T-helper 2 cell treated with Interferon-gamma antibody and Interleukin-4, amounts not matched to agents 5 μg/mL and 100 μg/mL, for 36 hours (primary cell): ENCODE measurements around the gene NAV2.
"Not testable (repeated sequence)": the region's sequence is repeated elsewhere in the genome, so short reads cannot be mapped to it uniquely, and the experiment has no call there.

Experiments used
- DNase-seq: peaks from one replicate; pipeline ENCODE4 v3.0.0; 2021; ENCODE audit warnings: low spot score
- H3K27ac Mint-ChIP-seq: one replicate; pipeline ENCODE4 v1.8.0; 2021; ENCODE audit warnings: mild to moderate bottlenecking, mixed read lengths
- H3K27me3 Mint-ChIP-seq: one replicate; pipeline ENCODE4 v1.8.0; 2021; ENCODE audit warnings: low read depth, mixed read lengths
- H3K36me3 Mint-ChIP-seq: one replicate; pipeline ENCODE4 v1.8.0; 2021; ENCODE audit warnings: low read depth, mixed read lengths
- H3K4me1 Mint-ChIP-seq: one replicate; pipeline ENCODE4 v1.8.0; 2021; ENCODE audit warnings: low read depth, mixed read lengths
- H3K4me3 Mint-ChIP-seq: one replicate; pipeline ENCODE4 v1.8.0; 2022; ENCODE audit warnings: mild to moderate bottlenecking, moderate library complexity, mixed read lengths
- H3K9me3 Mint-ChIP-seq: one replicate; pipeline ENCODE4 v1.8.0; 2021; ENCODE audit warnings: mixed read lengths

The NAV2 gene

GRCh38 chr11:20075627-20076026 lies 363.0 kb downstream of the NAV2 start:
- no peak overlapping the region for H3K27ac Mint-ChIP-seq
- H3K4me1 Mint-ChIP-seq, result no peaks in the 10 kb centered on the region

DNA sequence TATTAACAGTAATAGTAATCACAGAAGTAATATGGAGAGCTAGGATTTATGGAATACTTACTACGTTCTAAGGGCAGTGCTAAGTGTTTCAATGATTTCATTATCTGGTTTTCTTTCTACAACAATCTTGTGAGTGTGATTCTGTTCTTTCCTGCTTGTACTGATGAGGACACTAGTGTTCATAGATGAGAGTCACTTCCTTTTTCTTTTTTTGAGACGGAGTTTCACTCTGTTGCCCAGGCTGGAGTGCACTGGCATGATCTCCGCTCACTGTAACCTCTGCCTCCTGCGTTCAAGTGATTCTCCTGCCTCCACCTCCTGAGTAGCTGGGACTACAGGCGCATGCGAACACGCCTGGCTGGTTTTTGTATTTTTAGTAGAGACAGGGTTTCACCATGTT lies 366.2 kb downstream of the NAV2 start:
- H3K4me1 Mint-ChIP-seq, result peaks cover 4% of the 10 kb centered on the region
- no peaks in the 10 kb centered on the region for H3K36me3 Mint-ChIP-seq
- H3K4me3 Mint-ChIP-seq, result no peak overlapping the region
- H3K27me3 Mint-ChIP-seq, result peaks cover 6% of the 10 kb centered on the region
- H3K9me3 Mint-ChIP-seq, result no peaks in the 10 kb centered on the region
- no peak for DNase-seq
- no peak overlapping the region for H3K27ac Mint-ChIP-seq

More at GRCh38 chr11:20075627-20076026, 363.0 kb downstream of the NAV2 start:
- no peaks in the 10 kb centered on the region for H3K9me3 Mint-ChIP-seq
- no peak overlapping the region for H3K4me3 Mint-ChIP-seq
- no peak for DNase-seq
- H3K27me3 Mint-ChIP-seq, result peaks cover 5% of the 10 kb centered on the region
- no peaks in the 10 kb centered on the region for H3K36me3 Mint-ChIP-seq

GRCh38 chr11:20080032-20080685 lies 367.5 kb downstream of the NAV2 start:
- Mint-ChIP-seq H3K27ac (no peak overlapping the region), H3K27me3 (peaks cover 2% of the 10 kb centered on the region), H3K4me3 (no peak overlapping the region), H3K36me3 (no peaks in the 10 kb centered on the region), H3K4me1 (peaks cover 5% of the 10 kb centered on the region), H3K9me3 (no peaks in the 10 kb centered on the region)
- DNase-seq, result no peak

DNA sequence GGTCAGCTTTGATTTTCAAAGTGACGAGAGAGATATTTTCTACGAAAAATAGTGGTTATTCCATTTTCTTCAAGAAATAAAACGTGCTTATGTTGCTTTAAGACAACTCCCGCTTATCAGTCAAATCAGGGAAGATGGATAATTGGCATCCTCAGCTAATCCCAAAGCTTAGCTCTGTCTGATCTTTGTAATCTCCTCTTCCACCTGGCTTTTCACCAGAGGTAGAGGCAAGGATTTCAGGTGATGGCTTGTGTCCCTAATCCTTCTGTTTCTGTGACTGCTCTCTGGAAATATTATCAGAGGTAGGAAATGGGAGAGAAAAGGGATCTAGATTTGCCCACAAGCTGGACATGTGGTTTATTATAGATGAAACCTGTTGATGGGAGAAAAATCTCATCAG lies 368.7 kb downstream of the NAV2 start:
- H3K36me3 Mint-ChIP-seq, result no peaks in the 10 kb centered on the region
- peaks cover 2% of the 10 kb centered on the region for H3K27me3 Mint-ChIP-seq
- peaks cover 5% of the 10 kb centered on the region for H3K4me1 Mint-ChIP-seq
- H3K9me3 Mint-ChIP-seq, result no peaks in the 10 kb centered on the region
- no peak for DNase-seq
- H3K27ac Mint-ChIP-seq, result no peak overlapping the region
- no peak overlapping the region for H3K4me3 Mint-ChIP-seq

DNA sequence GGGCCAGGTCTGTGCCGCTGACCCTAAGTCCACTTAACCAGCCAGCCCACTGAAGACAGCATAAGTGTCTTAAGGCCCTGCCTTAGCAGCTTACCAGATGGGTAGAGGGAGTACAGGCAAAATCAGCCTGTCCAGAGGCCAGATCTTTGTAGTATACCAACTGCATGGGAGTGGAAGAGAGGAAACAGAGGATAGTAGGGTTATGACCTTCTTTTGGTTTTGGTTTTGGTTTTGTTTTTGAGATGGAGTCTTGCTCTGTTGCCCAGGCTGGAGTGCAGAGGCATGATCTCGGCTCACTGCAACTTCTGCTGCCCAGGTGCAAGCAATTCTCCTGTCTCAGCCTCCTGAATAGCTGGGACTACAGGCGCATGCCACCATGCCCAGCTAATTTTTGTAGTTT lies 371.2 kb downstream of the NAV2 start:
- not testable (repeated sequence) for H3K36me3 Mint-ChIP-seq, DNase-seq, H3K4me1 Mint-ChIP-seq, H3K27ac Mint-ChIP-seq, H3K27me3 Mint-ChIP-seq, H3K9me3 Mint-ChIP-seq, H3K4me3 Mint-ChIP-seq

- Mint-ChIP-seq H3K4me1 (peaks cover 5% of the 10 kb centered on the region), H3K4me3 (no peak overlapping the region)
- no peak for DNase-seq
Measured at GRCh38 chr11:20084921-20085814, 372.5 kb downstream of the NAV2 start.

GRCh38 chr11:20085918-20086317 lies 373.3 kb downstream of the NAV2 start:
- H3K4me1 Mint-ChIP-seq, result peaks cover 5% of the 10 kb centered on the region
- H3K27me3 Mint-ChIP-seq, result peaks cover 16% of the 10 kb centered on the region
- H3K9me3 Mint-ChIP-seq, result no peaks in the 10 kb centered on the region
- H3K36me3 Mint-ChIP-seq, result no peaks in the 10 kb centered on the region
- H3K4me3 Mint-ChIP-seq, result no peak overlapping the region
- H3K27ac Mint-ChIP-seq, result no peak overlapping the region
- no peak for DNase-seq

More at GRCh38 chr11:20084921-20085814, 372.5 kb downstream of the NAV2 start:
- no peaks in the 10 kb centered on the region for H3K9me3 Mint-ChIP-seq
- H3K27me3 Mint-ChIP-seq, result peaks cover 14% of the 10 kb centered on the region
- no peaks in the 10 kb centered on the region for H3K36me3 Mint-ChIP-seq
- no peak overlapping the region for H3K27ac Mint-ChIP-seq

- Mint-ChIP-seq H3K4me1 (peaks cover 5% of the 10 kb centered on the region), H3K4me3 (no peak overlapping the region), H3K36me3 (no peaks in the 10 kb centered on the region), H3K9me3 (no peaks in the 10 kb centered on the region), H3K27ac (no peak overlapping the region), H3K27me3 (peaks cover 21% of the 10 kb centered on the region)
- DNase-seq, result no peak
Measured at GRCh38 chr11:20087118-20087521, 374.5 kb downstream of the NAV2 start.

DNA sequence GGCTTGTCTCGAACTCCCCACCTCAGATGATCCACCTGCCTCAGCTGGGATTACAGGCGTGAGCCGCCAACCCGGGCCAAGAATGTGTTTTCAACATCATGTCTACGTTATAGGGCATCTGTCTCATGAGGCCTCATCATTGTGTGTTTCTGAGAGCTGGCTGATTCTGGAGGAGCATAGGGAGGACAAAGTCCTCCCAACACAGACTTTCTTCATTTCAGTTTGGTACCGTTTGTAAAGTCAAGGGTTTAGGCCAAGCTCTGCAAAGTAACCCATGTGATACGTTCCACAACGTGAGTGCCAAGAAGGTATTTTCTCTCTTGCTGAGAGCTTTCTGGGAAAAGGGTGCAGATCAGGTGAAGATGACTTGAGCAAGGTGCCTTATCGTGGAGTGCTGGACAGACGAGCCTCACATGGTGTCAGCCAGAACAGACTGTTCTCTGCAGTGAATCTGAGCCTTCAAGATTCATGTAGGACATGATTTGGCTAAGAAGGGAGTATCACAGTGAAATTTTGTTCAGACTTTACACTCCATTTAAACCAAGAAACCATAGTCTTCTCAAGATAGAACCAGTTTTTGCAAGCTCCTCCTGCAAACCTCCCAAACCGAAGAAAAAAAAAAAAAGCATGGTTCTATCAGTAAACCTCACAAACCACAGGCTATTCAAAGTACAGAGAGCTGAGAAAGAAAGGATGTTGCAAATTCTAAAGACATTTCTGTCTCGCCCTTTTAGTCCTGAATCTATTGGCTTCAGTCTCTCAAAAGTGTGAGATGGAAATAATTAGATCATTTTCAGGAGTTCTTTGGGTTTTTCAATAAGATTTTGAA lies 376.0 kb downstream of the NAV2 start:
- no peak for DNase-seq
- H3K27ac Mint-ChIP-seq, result no peak overlapping the region
- peaks cover 3% of the 10 kb centered on the region for H3K4me1 Mint-ChIP-seq
- H3K36me3 Mint-ChIP-seq, result no peaks in the 10 kb centered on the region
- no peak overlapping the region for H3K4me3 Mint-ChIP-seq
- no peaks in the 10 kb centered on the region for H3K9me3 Mint-ChIP-seq
- H3K27me3 Mint-ChIP-seq, result peaks cover 22% of the 10 kb centered on the region

DNA sequence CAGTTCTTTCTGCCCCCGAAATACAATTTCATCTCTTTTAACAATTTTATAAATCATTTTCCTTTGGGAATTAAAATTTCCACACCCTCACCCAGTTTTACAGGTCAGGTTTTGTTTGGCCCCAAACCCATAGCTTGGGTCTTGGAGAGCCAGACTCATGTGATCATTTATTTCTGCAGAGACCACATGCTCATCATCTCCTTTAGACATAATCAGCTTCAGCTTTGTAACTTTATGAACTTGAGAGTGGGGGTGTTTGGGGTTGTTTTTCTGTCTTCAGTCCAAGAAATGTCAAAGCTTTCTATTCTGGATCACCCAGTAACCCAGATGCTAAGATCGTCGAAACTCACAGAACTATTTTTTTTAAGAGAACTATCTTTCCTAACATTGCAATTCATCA lies 376.7 kb downstream of the NAV2 start:
- no peak overlapping the region for H3K4me3 Mint-ChIP-seq
- no peaks in the 10 kb centered on the region for H3K4me1 Mint-ChIP-seq
- no peaks in the 10 kb centered on the region for H3K9me3 Mint-ChIP-seq
- DNase-seq, result no peak
- peaks cover 22% of the 10 kb centered on the region for H3K27me3 Mint-ChIP-seq
- no peaks in the 10 kb centered on the region for H3K36me3 Mint-ChIP-seq
- H3K27ac Mint-ChIP-seq, result no peak overlapping the region

DNA sequence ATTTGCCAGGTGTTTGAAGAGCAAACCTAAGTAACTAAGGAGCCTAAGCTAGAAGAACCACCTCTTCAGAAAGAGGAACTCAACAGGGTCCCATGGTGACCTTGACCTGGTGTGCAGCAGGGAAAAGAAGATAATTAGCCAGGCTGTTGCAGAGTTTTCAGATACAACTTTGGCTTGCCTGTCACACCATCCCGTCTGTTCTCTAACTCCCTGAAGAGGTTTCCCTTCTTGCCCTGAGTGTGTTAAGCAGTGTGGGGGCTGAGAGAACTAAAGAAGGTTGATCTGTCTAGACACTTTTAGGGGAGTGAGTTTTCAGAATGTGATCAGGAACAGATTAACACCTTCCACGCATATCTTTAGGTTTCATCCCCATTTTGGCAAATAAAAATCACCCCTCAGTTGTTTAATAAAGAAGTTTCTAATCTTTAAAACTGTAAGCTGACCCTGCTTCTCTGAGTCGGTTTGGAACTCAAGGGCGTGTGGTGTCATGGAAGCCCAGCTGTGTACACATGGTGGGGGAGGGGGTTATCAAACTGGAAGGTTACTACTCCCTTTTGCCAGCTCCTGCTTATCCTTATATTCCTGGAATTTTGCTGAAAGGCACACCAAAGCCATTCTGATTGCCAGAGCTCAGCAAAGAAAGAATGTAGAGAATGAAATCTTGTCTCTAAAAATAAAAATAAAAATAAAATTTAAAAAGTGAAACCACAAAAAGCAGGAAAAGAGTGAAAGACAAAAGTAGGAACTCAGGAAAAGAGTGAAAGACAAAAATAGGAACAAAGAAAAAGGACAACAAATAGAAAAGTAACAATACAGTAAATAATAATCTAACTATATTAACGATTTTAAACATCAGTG lies 377.4 kb downstream of the NAV2 start:
- H3K27ac Mint-ChIP-seq, result no peak overlapping the region
- no peaks in the 10 kb centered on the region for H3K36me3 Mint-ChIP-seq
- no peak overlapping the region for H3K4me3 Mint-ChIP-seq
- DNase-seq, result no peak
- no peaks in the 10 kb centered on the region for H3K4me1 Mint-ChIP-seq
- peaks cover 22% of the 10 kb centered on the region for H3K27me3 Mint-ChIP-seq
- no peaks in the 10 kb centered on the region for H3K9me3 Mint-ChIP-seq

GRCh38 chr11:20090654-20091374 lies 378.2 kb downstream of the NAV2 start:
- Mint-ChIP-seq H3K9me3 (no peaks in the 10 kb centered on the region), H3K4me1 (no peaks in the 10 kb centered on the region), H3K4me3 (no peak overlapping the region), H3K27me3 (peaks cover 22% of the 10 kb centered on the region), H3K27ac (no peak overlapping the region), H3K36me3 (no peaks in the 10 kb centered on the region)
- no peak for DNase-seq

DNA sequence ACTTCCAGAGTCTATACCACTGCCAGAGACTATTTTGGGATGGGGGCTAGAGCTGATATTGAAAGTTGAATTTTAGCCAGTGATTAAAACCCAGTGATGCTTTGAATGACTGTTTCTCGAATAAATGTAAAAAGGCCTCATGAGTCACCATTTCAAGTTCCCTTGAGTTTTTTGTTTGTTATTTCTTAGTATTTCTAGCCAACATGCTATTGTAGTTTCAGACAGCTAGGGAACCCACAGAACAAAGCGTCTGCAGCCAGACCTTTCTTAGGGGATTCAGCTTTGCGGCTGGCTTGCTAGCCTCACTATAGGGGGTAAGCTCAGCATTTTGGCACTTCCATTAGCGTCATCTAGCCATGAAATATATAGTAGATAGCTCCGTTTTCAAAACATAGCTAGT lies 381.1 kb downstream of the NAV2 start:
- DNase-seq, result no peak
- H3K27ac Mint-ChIP-seq, result no peak overlapping the region
- H3K4me1 Mint-ChIP-seq, result no peaks in the 10 kb centered on the region
- H3K27me3 Mint-ChIP-seq, result peaks cover 21% of the 10 kb centered on the region
- no peaks in the 10 kb centered on the region for H3K36me3 Mint-ChIP-seq
- no peak overlapping the region for H3K4me3 Mint-ChIP-seq
- no peaks in the 10 kb centered on the region for H3K9me3 Mint-ChIP-seq
